GM23338 (cell line): ENCODE data around the gene CAMTA1. TPM values are rescaled to one million over a fixed set of nuclear protein-coding genes. Genes with fewer than 3 reads are reported as not detected.

Source experiments
- ATAC-seq: fragments of 200-7000 bp; cut with Tn5 transposase; 3 replicates; pipeline ENCODE4 v1.9.1; 2020
- DNase-seq: peaks from one replicate; pipeline ENCODE4 v3.0.0-alpha.2; 2015; ENCODE audit warnings: low spot score
- H2AFZ ChIP-seq: fragments of 200-600 bp; sonication (generic); 2 replicates; pipeline ENCODE4 v1.8.0; 2016; ENCODE audit warnings: antibody characterized with exemption, mild to moderate bottlenecking, moderate library complexity
- H3F3A ChIP-seq: fragments of 200-600 bp; sonication (generic); replicated peaks from 2 replicates; pipeline ENCODE4 v1.8.0; 2017; ENCODE audit warnings: antibody characterized with exemption, mixed run types, low read depth
- H3K27ac ChIP-seq: fragments of 200-600 bp; sonication (generic); 2 replicates; pipeline ENCODE4 v1.6.1; 2016; ENCODE audit warnings: low read depth
- H3K27me3 ChIP-seq: fragments of 200-600 bp; sonication (generic); 2 replicates; pipeline ENCODE4 v1.8.0; 2016; ENCODE audit warnings: mild to moderate bottlenecking, mixed run types, moderate library complexity; ENCODE audit not compliant: insufficient read depth
- H3K36me3 ChIP-seq: fragments of 200-600 bp; sonication (generic); 2 replicates; pipeline ENCODE4 v1.8.0; 2016; ENCODE audit warnings: mild to moderate bottlenecking; ENCODE audit not compliant: insufficient read depth
- H3K4me1 ChIP-seq: fragments of 200-600 bp; sonication (generic); 2 replicates; pipeline ENCODE4 v1.8.0; 2016; ENCODE audit warnings: mild to moderate bottlenecking, moderate library complexity; ENCODE audit not compliant: insufficient read depth
- H3K4me2 ChIP-seq: fragments of 200-600 bp; sonication (generic); 2 replicates; pipeline ENCODE4 v1.7.1; 2017; ENCODE audit warnings: mixed run types
- H3K4me3 ChIP-seq: fragments of 200-600 bp; sonication (generic); 2 replicates; pipeline ENCODE4 v1.6.1; 2016; ENCODE audit warnings: mixed run types
- H3K79me2 ChIP-seq: fragments of 200-600 bp; sonication (generic); replicated peaks from 2 replicates; pipeline ENCODE4 v1.8.0; 2017; ENCODE audit warnings: mild to moderate bottlenecking; ENCODE audit not compliant: insufficient read depth
- H3K9me2 ChIP-seq: fragments of 200-600 bp; sonication (generic); 2 replicates; pipeline ENCODE4 v1.8.0; 2017; ENCODE audit not compliant: insufficient read depth
- H4K20me1 ChIP-seq: fragments of 200-600 bp; sonication (generic); replicated peaks from 2 replicates; pipeline ENCODE4 v1.8.0; 2017; ENCODE audit warnings: mild to moderate bottlenecking; ENCODE audit not compliant: insufficient read depth
- H3K27ac Mint-ChIP-seq: 2 replicates; pipeline ENCODE4 v1.8.0; 2020; ENCODE audit warnings: inconsistent platforms, mild to moderate bottlenecking, moderate library complexity, mixed read lengths
- H3K27me3 Mint-ChIP-seq: 3 replicates; pipeline ENCODE4 v1.8.0; 2022; ENCODE audit warnings: low read depth, mild to moderate bottlenecking, moderate library complexity, mixed read lengths, inconsistent platforms; ENCODE audit not compliant: insufficient read depth, poor library complexity
- H3K36me3 Mint-ChIP-seq: 3 replicates; pipeline ENCODE4 v1.8.0; 2021; ENCODE audit warnings: low read depth, mild to moderate bottlenecking, inconsistent platforms, moderate library complexity, mixed read lengths
- H3K4me1 Mint-ChIP-seq: 3 replicates; pipeline ENCODE4 v1.8.0; 2020; ENCODE audit warnings: mild to moderate bottlenecking, inconsistent platforms, mixed read lengths
- H3K4me3 Mint-ChIP-seq: 3 replicates; pipeline ENCODE4 v1.8.0; 2021; ENCODE audit warnings: moderate library complexity, mild to moderate bottlenecking, inconsistent platforms, mixed read lengths
- H3K9me3 Mint-ChIP-seq: 3 replicates; pipeline ENCODE4 v1.8.0; 2020; ENCODE audit warnings: moderate library complexity, mild to moderate bottlenecking, inconsistent platforms, mixed read lengths
- CREB1 ChIP-seq: fragments of 250-450 bp; sonication (Bioruptor Pico); IDR thresholded peaks from 2 replicates; pipeline ENCODE4 v1.5.0; 2020; ENCODE audit warnings: low read depth, mild to moderate bottlenecking, moderate library complexity
- CTCF ChIP-seq, 2 experiments: fragments of 200-600 bp in 1 of 2; sonication (generic) in 1 of 2; conservative IDR thresholded peaks; 2 replicates each; pipeline versions ENCODE4 v1.5.1 to v1.6.1; 2016 to 2017; ENCODE audit warnings: antibody characterized with exemption in 2 of 2, low read depth in 2 of 2, mild to moderate bottlenecking in 2 of 2, moderate library complexity in 1 of 2
- EZH2 ChIP-seq: fragments of 200-600 bp; sonication (generic); IDR thresholded peaks from one replicate; pipeline ENCODE4 v1.8.0; 2017; ENCODE audit warnings: antibody characterized with exemption, mild to moderate bottlenecking, low read depth; ENCODE audit not compliant: unreplicated experiment
- POLR2AphosphoS5 ChIP-seq: IDR thresholded peaks from 2 replicates; pipeline ENCODE4 v1.6.1; 2016; ENCODE audit warnings: antibody characterized with exemption, low read depth
- STAT1 ChIP-seq: IDR thresholded peaks from one replicate; pipeline ENCODE4 v1.6.1; 2016; ENCODE audit warnings: antibody characterized with exemption; ENCODE audit not compliant: unreplicated experiment
- ZNF114 ChIP-seq: fragments of 250-450 bp; sonication (Bioruptor Pico); IDR thresholded peaks from 2 replicates; pipeline ENCODE4 v1.5.0; 2020; ENCODE audit warnings: mild to moderate bottlenecking, moderate library complexity
- ZNF331 ChIP-seq: fragments of 250-450 bp; sonication (Bioruptor Pico); IDR thresholded peaks from 2 replicates; pipeline ENCODE4 v1.5.0; 2020; ENCODE audit warnings: low read depth, mild to moderate bottlenecking, moderate library complexity
- ZNF462 ChIP-seq: fragments of 250-450 bp; sonication (Bioruptor Pico); IDR thresholded peaks from 2 replicates; pipeline ENCODE4 v1.5.0; 2020; ENCODE audit warnings: mild to moderate bottlenecking, moderate library complexity
- polyA plus RNA-seq: library from polyadenylated mRNA; unstranded; fragments of >200 nt; fragmentation: Nextera tagmentation; extraction: Ambion mirVana; gene quantifications from 2 replicates; pipeline ENCODE4 v1.2.1, GENCODE V29; 2016
- total RNA-seq: library from RNA; depleted of rRNA; stranded (reverse); fragments of >200 nt; shearing (Covaris generic); gene quantifications from 2 replicates; pipeline ENCODE4 v1.2.3, GENCODE V29; 2014

Gene CAMTA1
- total and polyA plus RNA-seq, 2 experiments from 2014 or later = 115 to 519 TPM

GRCh38 chr1:7781501-7781900 is 996.2 kb downstream of the CAMTA1 start (continued):
- no peak for TF ChIP-seq ZNF462 (CRISPR knock-in tag)

- no peak overlapping the region; the same call in 2 of the 3 replicates for H3K4me3 Mint-ChIP-seq
These were observed 996.8 kb downstream of the CAMTA1 start for GRCh38 chr1:7781923-7782495.

More at GRCh38 chr1:7781923-7782495, 996.8 kb downstream of the CAMTA1 start:
- Histone ChIP-seq H3K4me3 (no peak overlapping the region), H4K20me1 (no peaks in the 10 kb centered on the region; the same call in none of the 2 replicates), H2AFZ (no peak overlapping the region), H3K4me2 (no peak overlapping the region), H3K36me3 (peaks cover 32% of the 10 kb centered on the region), H3K27ac (no peak overlapping the region), H3K4me1 (0 out of 2 replicates have a peak, but pooled peaks cover 4% of the 10 kb centered on the region), H3K79me2 (no peaks in the 10 kb centered on the region), H3K27me3 (peaks cover 9% of the 10 kb centered on the region), H3F3A (no peaks in the 10 kb centered on the region), H3K9me2 (no peaks in the 10 kb centered on the region; the same call in 1 of the 2 replicates)
- H3K27ac Mint-ChIP-seq = no peak overlapping the region
- DNase-seq = no peak
- peaks cover 7% of the 10 kb centered on the region; the same call in 2 of the 3 replicates for H3K9me3 Mint-ChIP-seq
- TF ChIP-seq EZH2 (no peak), STAT1 (no peak), CREB1 (CRISPR knock-in tag) (no peak), ZNF331 (CRISPR knock-in tag) (no peak), CTCF (conservative IDR thresholded peaks at IDR 0.05; ENCODE audit: low read depth in 2 of 2) (no peak), ZNF114 (no peak), POLR2AphosphoS5 (no peak)
- ATAC-seq = no peak
- H3K36me3 Mint-ChIP-seq = peaks cover 57% of the 10 kb centered on the region
- no peaks in the 10 kb centered on the region for H3K4me1 Mint-ChIP-seq
- peaks cover 15% of the 10 kb centered on the region for H3K27me3 Mint-ChIP-seq
